Thyroid gland (tissue), 4 donors: ENCODE results near the gene SLC17A7.

ENCODE experiments used
- POLR2A ChIP-seq, 2 donors: fragments of 450-650 bp; IDR thresholded peaks; one replicate each; pipeline ENCODE4 v1.6.1; 2017; ENCODE audit warnings: antibody characterized with exemption in 2 of 2, mild to moderate bottlenecking in 2 of 2, moderate library complexity in 1 of 2
- TF ChIP-seq, protein P1 (sequence below), 6 experiments: fragments of 200-600 bp in 3 of 6; fragments of 450-650 bp in 3 of 6; sonication (generic) in 3 of 6; IDR thresholded peaks; one replicate each; pipeline ENCODE4 v1.5.1; 2016 to 2019; ENCODE audit warnings: antibody characterized with exemption in 6 of 6, mild to moderate bottlenecking in 2 of 6, inconsistent platforms in 1 of 6, moderate library complexity in 1 of 6

GRCh38 chr19:49462492-49462891, 21.2 kb upstream of the SLC17A7 start:
- TF ChIP-seq, protein P1, sequence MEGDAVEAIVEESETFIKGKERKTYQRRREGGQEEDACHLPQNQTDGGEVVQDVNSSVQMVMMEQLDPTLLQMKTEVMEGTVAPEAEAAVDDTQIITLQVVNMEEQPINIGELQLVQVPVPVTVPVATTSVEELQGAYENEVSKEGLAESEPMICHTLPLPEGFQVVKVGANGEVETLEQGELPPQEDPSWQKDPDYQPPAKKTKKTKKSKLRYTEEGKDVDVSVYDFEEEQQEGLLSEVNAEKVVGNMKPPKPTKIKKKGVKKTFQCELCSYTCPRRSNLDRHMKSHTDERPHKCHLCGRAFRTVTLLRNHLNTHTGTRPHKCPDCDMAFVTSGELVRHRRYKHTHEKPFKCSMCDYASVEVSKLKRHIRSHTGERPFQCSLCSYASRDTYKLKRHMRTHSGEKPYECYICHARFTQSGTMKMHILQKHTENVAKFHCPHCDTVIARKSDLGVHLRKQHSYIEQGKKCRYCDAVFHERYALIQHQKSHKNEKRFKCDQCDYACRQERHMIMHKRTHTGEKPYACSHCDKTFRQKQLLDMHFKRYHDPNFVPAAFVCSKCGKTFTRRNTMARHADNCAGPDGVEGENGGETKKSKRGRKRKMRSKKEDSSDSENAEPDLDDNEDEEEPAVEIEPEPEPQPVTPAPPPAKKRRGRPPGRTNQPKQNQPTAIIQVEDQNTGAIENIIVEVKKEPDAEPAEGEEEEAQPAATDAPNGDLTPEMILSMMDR (IDR thresholded peaks at IDR 0.05): no peak
- no peak for TF ChIP-seq POLR2A (IDR thresholded peaks at IDR 0.05)
